ENCODE results near the gene UBE2O. TPM values are rescaled to one million over a fixed set of nuclear protein-coding genes. Genes with fewer than 3 reads are reported as not detected.

The UBE2O gene
- total RNA-seq, 2 experiments from 2014 or later = 24.5 to 25.2 TPM

- Mint-ChIP-seq H3K4me1 (ENCODE audit: low read depth) (peaks cover 8% of the 10 kb centered on the region), H3K4me3 (peak overlapping the region; percentile 78), H3K27me3 (no peaks in the 10 kb centered on the region), H3K9me3 (no peaks in the 10 kb centered on the region), H3K27ac (peak overlapping the region; percentile 85), H3K36me3 (no peaks in the 10 kb centered on the region)
- ChIA-PET POLR2A (interaction anchor here (0.7 to 3.6 kb wide), 4 partner anchors 29 to 404 kb away, joined by 3 to 26 read pairs (median 6); partner anchors contain the start of genes ACOX1 and PRPSAP1), CTCF (interaction anchor here (0.6 to 8.6 kb wide), 9 partner anchors 13 to 479 kb away, joined by 3 to 109 read pairs (median 12); partner anchors contain the start of genes PRPSAP1 and UBE2O)
- peak; percentile 81 for DNase-seq
- intact Hi-C loops (cut with micrococcal nuclease) = loop anchor here (1.0 to 10.0 kb wide), 2 partner anchors 29 to 248 kb away; no protein-coding TSS in a partner anchor
These were observed 70.0 kb downstream of the UBE2O start for GRCh38 chr17:76382803-76383545.

GRCh38 chr17:76382351-76382802 lies 70.6 kb downstream of the UBE2O start:
- H3K27me3 Mint-ChIP-seq = no peaks in the 10 kb centered on the region
- peak overlapping the region; percentile 78 for H3K4me3 Mint-ChIP-seq
- ChIA-PET CTCF (interaction anchor here (0.6 to 8.6 kb wide), 4 partner anchors 12 to 478 kb away, joined by 3 to 97 read pairs (median 27); partner anchors contain the start of gene PRPSAP1), POLR2A (interaction anchor here (1.1 to 1.7 kb wide), 2 partner anchors 29 to 404 kb away, joined by 3 to 10 read pairs; partner anchors contain the start of genes ACOX1 and PRPSAP1)
- peak overlapping the region; percentile 35 for H3K27ac Mint-ChIP-seq
- peaks cover 8% of the 10 kb centered on the region for H3K4me1 Mint-ChIP-seq (ENCODE audit: low read depth)
- peak; percentile 45 for DNase-seq
- H3K9me3 Mint-ChIP-seq = no peaks in the 10 kb centered on the region
- no peaks in the 10 kb centered on the region for H3K36me3 Mint-ChIP-seq
- intact Hi-C loops (cut with micrococcal nuclease) = loop anchor here (10.0 kb wide), 1 partner anchor 248 kb away; no protein-coding TSS in a partner anchor

- intact Hi-C loops (cut with micrococcal nuclease) = loop anchor here (10.0 kb wide), 1 partner anchor 247 kb away; no protein-coding TSS in a partner anchor
- H3K36me3 Mint-ChIP-seq = no peaks in the 10 kb centered on the region
- H3K4me1 Mint-ChIP-seq (ENCODE audit: low read depth) = peaks cover 8% of the 10 kb centered on the region
- no peaks in the 10 kb centered on the region for H3K9me3 Mint-ChIP-seq
- H3K27me3 Mint-ChIP-seq = no peaks in the 10 kb centered on the region
- DNase-seq = no peak
- no peak overlapping the region for H3K27ac Mint-ChIP-seq
- ChIA-PET CTCF (interaction anchor here (0.6 to 8.6 kb wide), 5 partner anchors 16 to 368 kb away, joined by 3 to 97 read pairs (median 7); partner anchors contain the start of gene PRPSAP1), POLR2A (interaction anchor here (1.7 kb wide), 1 partner anchor 28 kb away, joined by 10 read pairs; the partner anchor contains the start of gene PRPSAP1)
- peak overlapping the region; percentile 50 for H3K4me3 Mint-ChIP-seq
These were observed 71.2 kb downstream of the UBE2O start for GRCh38 chr17:76381633-76382350.

GRCh38 chr17:76379646-76380376 lies 73.1 kb downstream of the UBE2O start:
- intact Hi-C loops (cut with micrococcal nuclease) = loop anchor here (1.0 to 10.0 kb wide), 2 partner anchors 13 to 245 kb away; no protein-coding TSS in a partner anchor
- Mint-ChIP-seq H3K4me3 (no peak overlapping the region), H3K27ac (no peak overlapping the region), H3K9me3 (no peaks in the 10 kb centered on the region), H3K36me3 (no peaks in the 10 kb centered on the region), H3K4me1 (ENCODE audit: low read depth) (peaks cover 4% of the 10 kb centered on the region), H3K27me3 (no peaks in the 10 kb centered on the region)
- ChIA-PET POLR2A (no interaction called here), CTCF (interaction anchor here (0.6 to 7.7 kb wide), 5 partner anchors 9 to 366 kb away, joined by 3 to 36 read pairs (median 6); no protein-coding TSS in a partner anchor)
- DNase-seq = no peak

- no peaks in the 10 kb centered on the region for H3K9me3 Mint-ChIP-seq
- H3K4me3 Mint-ChIP-seq = no peak overlapping the region
- ChIA-PET CTCF (interaction anchor here (0.6 to 7.7 kb wide), 2 partner anchors 18 to 39 kb away, joined by 3 to 36 read pairs; no protein-coding TSS in a partner anchor), POLR2A (no interaction called here)
- H3K27ac Mint-ChIP-seq = no peak overlapping the region
- no peaks in the 10 kb centered on the region for H3K36me3 Mint-ChIP-seq
- no peaks in the 10 kb centered on the region for H3K27me3 Mint-ChIP-seq
- intact Hi-C loops (cut with micrococcal nuclease) = loop anchor here (1.0 kb wide), 1 partner anchor 12 kb away; no protein-coding TSS in a partner anchor
- DNase-seq = no peak
- peaks cover 4% of the 10 kb centered on the region for H3K4me1 Mint-ChIP-seq (ENCODE audit: low read depth)
These were observed 73.7 kb downstream of the UBE2O start for GRCh38 chr17:76379275-76379641.

GRCh38 chr17:76378548-76379274 lies 74.2 kb downstream of the UBE2O start:
- no peak for DNase-seq
- ChIA-PET POLR2A (no interaction called here), CTCF (interaction anchor here (7.7 kb wide), 1 partner anchor 19 kb away, joined by 36 read pairs; no protein-coding TSS in a partner anchor)
- intact Hi-C loops (cut with micrococcal nuclease) = loop anchor here (1.0 kb wide), 1 partner anchor 11 kb away; no protein-coding TSS in a partner anchor
- Mint-ChIP-seq H3K36me3 (no peaks in the 10 kb centered on the region), H3K9me3 (no peaks in the 10 kb centered on the region), H3K27ac (no peak overlapping the region), H3K27me3 (no peaks in the 10 kb centered on the region), H3K4me3 (no peak overlapping the region), H3K4me1 (ENCODE audit: low read depth) (peaks cover 4% of the 10 kb centered on the region)

- H3K27me3 Mint-ChIP-seq = no peaks in the 10 kb centered on the region
- POLR2A ChIA-PET = no interaction called here
- CTCF ChIA-PET = interaction anchor here (1.8 to 7.7 kb wide), 2 partner anchors 9 to 21 kb away, joined by 8 to 36 read pairs; no protein-coding TSS in a partner anchor
- H3K36me3 Mint-ChIP-seq = no peaks in the 10 kb centered on the region
- peaks cover 5% of the 10 kb centered on the region for H3K4me1 Mint-ChIP-seq (ENCODE audit: low read depth)
- no peaks in the 10 kb centered on the region for H3K9me3 Mint-ChIP-seq
- H3K27ac Mint-ChIP-seq = no peak overlapping the region
- H3K4me3 Mint-ChIP-seq = no peak overlapping the region
- no peak for DNase-seq
- intact Hi-C loops (cut with micrococcal nuclease) = no loop called here
These were observed 76.4 kb downstream of the UBE2O start for GRCh38 chr17:76376318-76377133.

GRCh38 chr17:76371656-76372628 lies 81.0 kb downstream of the UBE2O start:
- no peaks in the 10 kb centered on the region for H3K9me3 Mint-ChIP-seq
- POLR2A ChIA-PET = no interaction called here
- no peaks in the 10 kb centered on the region for H3K27me3 Mint-ChIP-seq
- intact Hi-C loops (cut with micrococcal nuclease) = no loop called here
- no peak overlapping the region for H3K4me3 Mint-ChIP-seq
- peaks cover 5% of the 10 kb centered on the region for H3K4me1 Mint-ChIP-seq (ENCODE audit: low read depth)
- H3K36me3 Mint-ChIP-seq = no peaks in the 10 kb centered on the region
- CTCF ChIA-PET = interaction anchor here (0.6 to 3.2 kb wide), 3 partner anchors 12 to 155 kb away, joined by 4 to 18 read pairs (median 13); partner anchors contain the start of gene SPHK1
- DNase-seq = no peak
- no peak overlapping the region for H3K27ac Mint-ChIP-seq

GRCh38 chr17:76370261-76370993 lies 82.5 kb downstream of the UBE2O start:
- H3K27ac Mint-ChIP-seq = no peak overlapping the region
- no peaks in the 10 kb centered on the region for H3K27me3 Mint-ChIP-seq
- DNase-seq = peak; percentile 27
- H3K9me3 Mint-ChIP-seq = no peaks in the 10 kb centered on the region
- CTCF ChIA-PET = interaction anchor here (0.6 to 3.2 kb wide), 7 partner anchors 10 to 27 kb away, joined by 3 to 18 read pairs (median 4); partner anchors contain the start of gene SPHK1
- peaks cover 5% of the 10 kb centered on the region for H3K4me1 Mint-ChIP-seq (ENCODE audit: low read depth)
- H3K4me3 Mint-ChIP-seq = no peak overlapping the region
- intact Hi-C loops (cut with micrococcal nuclease) = no loop called here
- H3K36me3 Mint-ChIP-seq = no peaks in the 10 kb centered on the region
- POLR2A ChIA-PET = no interaction called here

All from activated CD4-positive, alpha-beta memory T cell treated with anti-CD3 and anti-CD28 coated beads for 36 hours (primary cell).